ENCODE results near the gene G3BP1. TPM values are rescaled to one million over a fixed set of nuclear protein-coding genes. Genes with fewer than 3 reads are reported as not detected.
"Not testable (repeated sequence)": the region's sequence is repeated elsewhere in the genome, so short reads cannot be mapped to it uniquely, and the experiment has no call there.

Gene G3BP1
- total RNA-seq, result 100 to 1,000 TPM; 247 to 253 TPM

DNA sequence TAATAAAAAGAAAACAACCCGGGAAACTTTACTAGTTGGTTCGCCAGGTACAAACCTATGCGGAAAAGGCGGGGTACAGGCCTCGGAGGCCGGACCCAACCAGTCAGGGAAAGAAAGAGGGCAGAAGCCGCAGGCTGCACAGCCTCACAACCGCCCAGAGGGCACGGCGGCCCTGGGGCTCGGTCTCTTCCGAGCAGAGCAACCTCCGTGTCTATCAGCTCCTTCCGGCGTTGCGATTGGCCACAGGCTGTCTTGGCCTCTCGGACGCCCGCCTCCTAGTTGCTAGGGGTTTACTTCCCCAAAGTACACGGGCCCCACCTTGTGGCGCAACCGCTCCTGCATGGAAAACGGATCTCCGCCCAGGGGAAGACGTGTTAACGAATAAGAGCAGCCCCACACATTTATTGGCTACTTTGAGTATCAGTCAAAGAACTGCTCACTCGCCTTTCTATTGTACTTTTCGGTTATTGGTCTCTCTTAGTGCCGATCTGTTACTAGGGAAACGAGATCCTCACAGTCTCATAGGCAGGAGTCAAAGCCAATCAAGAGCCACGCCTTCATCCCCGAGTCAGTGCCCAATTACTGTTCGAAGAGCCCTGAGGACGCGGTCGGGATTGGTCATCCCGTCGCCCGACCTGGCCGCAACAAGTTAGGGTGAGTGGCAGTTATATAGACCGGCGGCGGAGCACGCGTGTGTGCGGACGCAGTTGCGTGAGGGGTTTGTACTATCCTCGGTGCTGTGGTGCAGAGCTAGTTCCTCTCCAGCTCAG, at the start of gene G3BP1:
TSS of gene G3BP1 (plus strand) at position 696 of the 770 bp plus-strand sequence. CDS start 14,667 bp downstream, outside the sequence.
- Mint-ChIP-seq H3K4me1 (ENCODE audit: low read depth) (peaks cover 31% of the 10 kb centered on the region), H3K4me3 (peak within 1 kb of the TSS; percentile 87)
- POLR2A ChIA-PET, result interaction anchor here (1.0 to 7.0 kb wide), 12 partner anchors 13 to 324 kb away, joined by 3 to 82 read pairs (median 5); partner anchors contain the start of genes ATOX1 and SLC36A1

DNA sequence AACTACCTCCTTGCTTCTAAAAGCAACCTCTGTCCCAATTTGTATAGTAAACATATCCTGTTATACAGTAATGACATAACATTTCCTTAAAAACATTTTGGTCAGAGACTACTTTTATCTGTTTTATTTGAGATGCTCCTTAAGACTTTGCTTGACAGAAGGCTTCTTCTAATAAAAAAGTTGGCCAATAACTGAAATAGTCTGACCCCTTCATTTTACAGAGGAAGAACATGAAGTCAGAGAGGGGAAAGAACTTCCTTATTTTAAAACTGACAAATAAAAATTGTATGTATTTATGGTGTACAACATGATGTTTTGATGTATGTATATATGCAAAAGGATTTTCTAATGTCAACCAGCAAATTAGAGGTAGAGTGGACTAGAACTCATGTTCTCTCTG, 49.2 kb upstream of the G3BP1 start:
- intact Hi-C loops (cut with micrococcal nuclease), result no loop called here
- CTCF ChIA-PET, result interaction anchor here (4.9 kb wide), 1 partner anchor 17 kb away, joined by 31 read pairs; no protein-coding TSS in a partner anchor
- DNase-seq, result no peak
- H3K27ac Mint-ChIP-seq, result no peak overlapping the region
- TF ChIP-seq, protein P1, sequence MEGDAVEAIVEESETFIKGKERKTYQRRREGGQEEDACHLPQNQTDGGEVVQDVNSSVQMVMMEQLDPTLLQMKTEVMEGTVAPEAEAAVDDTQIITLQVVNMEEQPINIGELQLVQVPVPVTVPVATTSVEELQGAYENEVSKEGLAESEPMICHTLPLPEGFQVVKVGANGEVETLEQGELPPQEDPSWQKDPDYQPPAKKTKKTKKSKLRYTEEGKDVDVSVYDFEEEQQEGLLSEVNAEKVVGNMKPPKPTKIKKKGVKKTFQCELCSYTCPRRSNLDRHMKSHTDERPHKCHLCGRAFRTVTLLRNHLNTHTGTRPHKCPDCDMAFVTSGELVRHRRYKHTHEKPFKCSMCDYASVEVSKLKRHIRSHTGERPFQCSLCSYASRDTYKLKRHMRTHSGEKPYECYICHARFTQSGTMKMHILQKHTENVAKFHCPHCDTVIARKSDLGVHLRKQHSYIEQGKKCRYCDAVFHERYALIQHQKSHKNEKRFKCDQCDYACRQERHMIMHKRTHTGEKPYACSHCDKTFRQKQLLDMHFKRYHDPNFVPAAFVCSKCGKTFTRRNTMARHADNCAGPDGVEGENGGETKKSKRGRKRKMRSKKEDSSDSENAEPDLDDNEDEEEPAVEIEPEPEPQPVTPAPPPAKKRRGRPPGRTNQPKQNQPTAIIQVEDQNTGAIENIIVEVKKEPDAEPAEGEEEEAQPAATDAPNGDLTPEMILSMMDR (IDR thresholded peaks at IDR 0.05), result no peak
- no peaks in the 10 kb centered on the region for H3K36me3 Mint-ChIP-seq (ENCODE audit: low read depth)
- POLR2A ChIA-PET, result no interaction called here
- H3K4me1 Mint-ChIP-seq (ENCODE audit: low read depth), result peaks cover 9% of the 10 kb centered on the region
- no peak for ATAC-seq
- no peaks in the 10 kb centered on the region for H3K27me3 Mint-ChIP-seq
- no peaks in the 10 kb centered on the region for H3K9me3 Mint-ChIP-seq
- no peak overlapping the region for H3K4me3 Mint-ChIP-seq

More for the DNA sequence above, at the start of gene G3BP1:
- peak within 1 kb of the TSS; percentile 84 for H3K27ac Mint-ChIP-seq
- intact Hi-C loops (cut with micrococcal nuclease), result no loop called here
- peaks cover 38% of the 10 kb centered on the region for H3K36me3 Mint-ChIP-seq (ENCODE audit: low read depth)
- DNase-seq, result peak; percentile 100
- CTCF ChIA-PET, result interaction anchor here (0.6 to 3.9 kb wide), 20 partner anchors 9 to 329 kb away, joined by 3 to 27 read pairs (median 5); partner anchors contain the start of genes ATOX1 and SLC36A1
- no peaks in the 10 kb centered on the region for H3K27me3 Mint-ChIP-seq
- ATAC-seq, result peak; percentile 84
- H3K9me3 Mint-ChIP-seq, result no peaks in the 10 kb centered on the region
- TF ChIP-seq, protein P1 (IDR thresholded peaks at IDR 0.05), result peak; percentile 25

DNA sequence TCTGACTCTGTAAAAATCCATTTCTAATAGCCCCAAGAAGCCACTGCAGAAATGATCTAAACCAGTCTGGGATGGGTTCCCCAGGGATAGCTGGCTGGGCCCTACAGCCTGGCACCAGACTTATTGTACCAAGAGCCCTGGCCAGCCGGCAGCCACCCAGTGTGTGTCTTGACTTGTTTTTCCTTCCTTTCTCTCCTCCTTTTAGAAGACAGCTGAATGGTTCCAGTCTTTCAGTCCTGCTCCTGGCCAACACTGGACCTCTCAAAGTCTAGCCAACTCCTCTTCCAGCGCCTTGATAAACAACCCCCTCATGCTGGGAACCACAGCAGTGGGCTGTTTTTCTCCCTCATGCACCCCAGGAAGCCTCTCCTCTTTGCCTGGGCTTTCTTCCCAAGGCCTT, 47.4 kb upstream of the G3BP1 start:
- ChIA-PET CTCF (no interaction called here), POLR2A (no interaction called here)
- Mint-ChIP-seq H3K4me3 (no peak overlapping the region), H3K27ac (no peak overlapping the region), H3K36me3 (ENCODE audit: low read depth) (peaks cover 6% of the 10 kb centered on the region), H3K27me3 (no peaks in the 10 kb centered on the region), H3K4me1 (ENCODE audit: low read depth) (peaks cover 9% of the 10 kb centered on the region), H3K9me3 (peaks cover 2% of the 10 kb centered on the region)
- DNase-seq (no peak), ATAC-seq (no peak)
- intact Hi-C loops (cut with micrococcal nuclease), result no loop called here
- TF ChIP-seq, protein P1 (IDR thresholded peaks at IDR 0.05), result no peak

DNA sequence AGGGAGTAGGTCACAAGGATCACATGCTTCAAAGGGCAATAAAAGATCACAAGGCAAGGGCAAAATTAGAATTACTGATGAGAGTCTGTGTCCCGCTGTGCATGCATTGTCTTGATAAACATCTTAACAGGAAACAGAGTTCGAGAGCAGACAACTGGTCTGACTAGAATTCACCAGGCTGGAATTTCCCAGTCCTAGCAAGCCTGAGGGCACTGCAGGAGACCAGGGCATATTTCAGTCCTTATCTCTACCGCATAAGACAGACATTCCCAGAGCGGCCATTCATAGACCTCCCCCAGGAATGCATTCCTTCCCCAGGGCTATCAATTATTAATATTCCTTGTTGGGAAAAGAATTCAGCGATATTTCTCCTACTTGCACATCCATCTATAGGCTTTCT, 42.2 kb upstream of the G3BP1 start:
- POLR2A ChIA-PET; H3K9me3 Mint-ChIP-seq; DNase-seq; H3K27me3 Mint-ChIP-seq; H3K27ac Mint-ChIP-seq; intact Hi-C loops (cut with micrococcal nuclease); ATAC-seq; CTCF ChIA-PET; H3K4me1 Mint-ChIP-seq (ENCODE audit: low read depth); H3K4me3 Mint-ChIP-seq: not testable (repeated sequence)
- peaks cover 16% of the 10 kb centered on the region for H3K36me3 Mint-ChIP-seq (ENCODE audit: low read depth)

DNA sequence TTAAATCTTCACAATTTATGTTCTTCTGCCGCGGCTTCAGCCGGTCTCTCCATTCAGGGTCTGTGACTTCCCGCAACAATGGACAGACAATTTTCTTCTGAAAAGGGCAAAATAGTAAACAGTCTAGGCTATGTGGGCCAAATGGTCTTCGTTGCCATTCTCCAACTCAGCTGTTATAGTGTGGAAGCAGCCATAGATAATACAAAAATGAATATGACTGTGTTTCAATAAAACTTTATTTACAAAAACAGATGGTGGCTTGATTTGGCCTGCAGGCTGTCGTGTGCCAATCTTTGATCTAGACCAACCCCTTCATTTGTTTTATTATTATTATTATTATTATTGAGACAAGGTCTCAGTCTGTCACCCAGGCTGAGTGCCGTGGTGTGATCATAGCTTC, 41.4 kb upstream of the G3BP1 start:
- TF ChIP-seq, protein P1 (IDR thresholded peaks at IDR 0.05), result no peak
- CTCF ChIA-PET, result interaction anchor here (1.1 to 3.6 kb wide), 3 partner anchors 10 to 71 kb away, joined by 3 to 18 read pairs (median 5); no protein-coding TSS in a partner anchor
- Mint-ChIP-seq H3K27me3 (no peaks in the 10 kb centered on the region), H3K4me1 (ENCODE audit: low read depth) (no peaks in the 10 kb centered on the region), H3K9me3 (peaks cover 9% of the 10 kb centered on the region), H3K4me3 (no peak overlapping the region), H3K27ac (no peak overlapping the region), H3K36me3 (ENCODE audit: low read depth) (peaks cover 16% of the 10 kb centered on the region)
- no peak for ATAC-seq
- intact Hi-C loops (cut with micrococcal nuclease), result no loop called here
- no peak for DNase-seq
- POLR2A ChIA-PET, result no interaction called here
